Fibroblast of lung (primary cell): ENCODE data around the gene PI4K2B. TPM values are rescaled to one million over a fixed set of nuclear protein-coding genes. Genes with fewer than 3 reads are reported as not detected.
"Not testable (repeated sequence)": the region's sequence is repeated elsewhere in the genome, so short reads cannot be mapped to it uniquely, and the experiment has no call there.

Source experiments
- DNase-seq, 2 donors: peaks; one replicate each; pipeline versions ENCODE4 v3.0.0 to v3.0.0-alpha.2; 2010; ENCODE audit warnings: low read depth in 2 of 2
- H2AFZ ChIP-seq: 2 replicates; pipeline ENCODE4 v1.5.1; 2012; ENCODE audit warnings: low read length, control low read depth, inconsistent platforms
- H3K27ac ChIP-seq: 2 replicates; pipeline ENCODE4 v1.5.1; 2011; ENCODE audit warnings: low read length, control low read depth; ENCODE audit not compliant: insufficient read depth
- H3K27me3 ChIP-seq: 2 replicates; pipeline ENCODE4 v1.5.1; 2011; ENCODE audit warnings: mild to moderate bottlenecking, low read length; ENCODE audit not compliant: control insufficient read depth, insufficient read depth
- H3K36me3 ChIP-seq: 2 replicates; pipeline ENCODE4 v1.5.1; 2011; ENCODE audit warnings: low read length; ENCODE audit not compliant: control insufficient read depth, insufficient read depth
- H3K4me1 ChIP-seq: 2 replicates; pipeline ENCODE4 v1.5.1; 2011; ENCODE audit warnings: low read length; ENCODE audit not compliant: control insufficient read depth, insufficient read depth; ENCODE audit errors: extremely low read depth
- H3K4me2 ChIP-seq: 2 replicates; pipeline ENCODE4 v1.5.1; 2011; ENCODE audit warnings: low read length, control low read depth; ENCODE audit not compliant: insufficient read depth; ENCODE audit errors: extremely low read depth
- H3K4me3 ChIP-seq, 4 experiments: fragments of 200-600 bp in 1 of 4; sonication (generic) in 1 of 4; replicated peaks in 1 of 4; 2 replicates each; pipeline ENCODE4 v1.5.1; 2011 to 2016; ENCODE audit warnings: low read length in 4 of 4, low read depth in 3 of 4, mild to moderate bottlenecking in 3 of 4, control low read depth in 2 of 4, inconsistent platforms in 1 of 4, mixed read lengths in 1 of 4; ENCODE audit not compliant: insufficient read depth in 1 of 4; ENCODE audit errors: control extremely low read depth in 1 of 4
- H3K79me2 ChIP-seq: 2 replicates; pipeline ENCODE4 v1.5.1; 2012; ENCODE audit warnings: mild to moderate bottlenecking, low read length, inconsistent platforms; ENCODE audit not compliant: control insufficient read depth, insufficient read depth
- H3K9ac ChIP-seq: 2 replicates; pipeline ENCODE4 v1.5.1; 2011; ENCODE audit warnings: mild to moderate bottlenecking, low read length, control low read depth; ENCODE audit not compliant: insufficient read depth
- H3K9me3 ChIP-seq: 2 replicates; pipeline ENCODE4 v1.5.1; 2012; ENCODE audit warnings: low read depth, low read length; ENCODE audit not compliant: control insufficient read depth, insufficient read depth
- H4K20me1 ChIP-seq: 2 replicates; pipeline ENCODE4 v1.5.1; 2011; ENCODE audit warnings: low read length; ENCODE audit not compliant: control insufficient read depth, insufficient read depth; ENCODE audit errors: extremely low read depth
- CTCF ChIP-seq, 2 donors: IDR thresholded peaks in 1 of 2; conservative IDR thresholded peaks in 1 of 2; 1 replicate in 1 of 2; 2 replicates in 1 of 2; pipeline ENCODE4 v1.5.1; 2011 to 2012; ENCODE audit warnings: low read length in 2 of 2, control low read depth in 1 of 2, inconsistent platforms in 1 of 2, low read depth in 1 of 2, mild to moderate bottlenecking in 1 of 2
- EZH2 ChIP-seq: IDR thresholded peaks from 2 replicates; pipeline ENCODE4 v1.5.1; 2012; ENCODE audit warnings: low read length, control low read depth, mild to moderate bottlenecking; ENCODE audit errors: missing control alignments
- polyA plus RNA-seq, 2 donors: library from polyadenylated mRNA; depleted of rRNA in 1 of 2; stranded (reverse) in 1 of 2; unstranded in 1 of 2; fragments of >200 nt; gene quantifications; 2 replicates each; pipeline ENCODE4 v1.2.1, GENCODE V29; 2011 to 2012; ENCODE audit warnings: missing spikeins in 1 of 2
- total RNA-seq: library from RNA; depleted of rRNA; stranded (reverse); fragments of >200 nt; gene quantifications from 2 replicates; pipeline ENCODE4 v1.2.1, GENCODE V29; 2014

PI4K2B gene
- total and polyA plus RNA-seq, 2 donors (not counting 1 experiment from before 2014, with no cell fraction given) = 21.0 to 23.9 TPM

DNA sequence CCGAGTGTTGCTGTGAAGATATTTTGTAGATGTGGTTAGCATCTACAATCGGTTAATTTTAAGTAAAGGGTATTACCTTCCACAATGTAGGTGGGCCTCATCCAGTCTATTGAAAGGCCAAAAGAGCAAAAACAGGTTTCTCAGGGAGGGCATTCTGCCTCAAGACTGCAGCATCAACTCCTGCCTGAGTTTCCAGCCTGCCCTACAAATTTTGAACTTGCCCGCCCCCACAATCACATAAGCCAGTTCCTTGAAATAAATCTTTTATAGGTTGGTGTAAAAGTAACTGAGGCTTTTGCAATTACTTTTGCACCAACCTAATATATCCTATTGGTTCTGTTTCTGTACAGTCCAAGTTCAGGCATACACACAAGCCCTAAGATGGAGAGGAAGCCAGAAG is 22.1 kb upstream of the PI4K2B start:
- Histone ChIP-seq H3K9ac (no peak overlapping the region), H3K4me1 (no peaks in the 10 kb centered on the region), H3K4me2 (no peak overlapping the region), H4K20me1 (no peaks in the 10 kb centered on the region), H3K27ac (no peak overlapping the region), H3K4me3 (no peak overlapping the region), H2AFZ (no peak overlapping the region), H3K79me2 (no peaks in the 10 kb centered on the region), H3K27me3 (peaks cover 2% of the 10 kb centered on the region), H3K36me3 (no peaks in the 10 kb centered on the region), H3K9me3 (no peaks in the 10 kb centered on the region)
- no peak for TF ChIP-seq EZH2
- TF ChIP-seq CTCF (conservative IDR thresholded peaks at IDR 0.05 in 1 of 2, IDR thresholded peaks at IDR 0.05 in 1 of 2; ENCODE audit: low read depth in 1 of 2, low read length in 2 of 2) = no peak
- DNase-seq = no peak

GRCh38 chr4:25212822-25213221 is 21.0 kb upstream of the PI4K2B start:
- H3K9me3 ChIP-seq = no peaks in the 10 kb centered on the region
- H3K4me1 ChIP-seq = no peaks in the 10 kb centered on the region
- no peak overlapping the region for H3K27ac ChIP-seq
- H3K4me2 ChIP-seq = no peak overlapping the region
- DNase-seq = no peak
- H3K4me3 ChIP-seq = no peak overlapping the region
- no peak overlapping the region for H3K9ac ChIP-seq
- H3K27me3 ChIP-seq = peaks cover 2% of the 10 kb centered on the region
- no peak overlapping the region for H2AFZ ChIP-seq
- H4K20me1 ChIP-seq = no peaks in the 10 kb centered on the region
- no peaks in the 10 kb centered on the region for H3K36me3 ChIP-seq
- H3K79me2 ChIP-seq = no peaks in the 10 kb centered on the region
- TF ChIP-seq EZH2 = no peak
- TF ChIP-seq CTCF (conservative IDR thresholded peaks at IDR 0.05 in 1 of 2, IDR thresholded peaks at IDR 0.05 in 1 of 2; ENCODE audit: low read depth in 1 of 2, low read length in 2 of 2) = no peak

- no peak overlapping the region for H3K9ac ChIP-seq
- no peaks in the 10 kb centered on the region for H3K36me3 ChIP-seq
- H3K4me2 ChIP-seq = no peak overlapping the region
- H3K9me3 ChIP-seq = no peaks in the 10 kb centered on the region
- no peak for DNase-seq
- H3K4me3 ChIP-seq = no peak overlapping the region
- TF ChIP-seq EZH2 (no peak), CTCF (conservative IDR thresholded peaks at IDR 0.05 in 1 of 2, IDR thresholded peaks at IDR 0.05 in 1 of 2; ENCODE audit: low read depth in 1 of 2, low read length in 2 of 2) (no peak)
- H3K27me3 ChIP-seq = peaks cover 2% of the 10 kb centered on the region
- no peaks in the 10 kb centered on the region for H3K4me1 ChIP-seq
- H3K79me2 ChIP-seq = no peaks in the 10 kb centered on the region
- no peaks in the 10 kb centered on the region for H4K20me1 ChIP-seq
- no peak overlapping the region for H2AFZ ChIP-seq
- no peak overlapping the region for H3K27ac ChIP-seq
These were observed 20.4 kb upstream of the PI4K2B start for GRCh38 chr4:25213347-25213979.

DNA sequence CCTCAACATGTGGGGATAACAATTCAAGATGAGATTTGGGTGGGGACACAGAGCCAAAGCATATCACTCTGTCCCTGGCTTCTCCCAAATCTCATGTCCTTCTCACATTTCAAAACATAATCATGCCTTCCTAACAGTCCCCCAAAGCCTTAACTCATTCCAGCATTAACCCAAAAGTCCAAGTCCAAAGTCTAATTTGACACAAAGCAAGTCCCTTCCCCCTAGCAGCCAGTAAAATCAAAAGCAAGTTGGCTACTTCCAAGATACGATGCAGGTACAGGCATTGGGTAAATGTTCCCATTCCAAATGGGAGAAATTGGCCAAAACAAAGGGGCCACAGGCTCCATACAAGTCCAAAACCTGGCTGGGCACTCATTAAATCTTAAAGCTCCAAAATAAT is 19.1 kb upstream of the PI4K2B start:
- not testable (repeated sequence) for H3K27me3 ChIP-seq, H3K36me3 ChIP-seq, H4K20me1 ChIP-seq, H3K79me2 ChIP-seq, H3K4me3 ChIP-seq, H2AFZ ChIP-seq, H3K4me1 ChIP-seq, H3K9ac ChIP-seq, DNase-seq, H3K9me3 ChIP-seq, H3K27ac ChIP-seq, H3K4me2 ChIP-seq
